GM12892 (cell line): ENCODE results near the gene RND3.

Source experiments
- DNase-seq: peaks from one replicate; pipeline ENCODE4 v3.0.0; 2011; ENCODE audit not compliant: insufficient read length
- FAIRE-seq: peaks from 2 replicates; lab custom pipeline; 2011; peaks lifted over from hg19 to GRCh38; lab: Jason Lieb, UNC
- POLR2A ChIP-seq: IDR thresholded peaks from 2 replicates; pipeline ENCODE4 v1.6.1; 2011; ENCODE audit warnings: low read depth, low read length, control low read depth
- POLR2AphosphoS5 ChIP-seq: IDR thresholded peaks from 2 replicates; pipeline ENCODE4 v1.6.1; 2011; ENCODE audit warnings: low read depth, low read length, control low read depth
- TAF1 ChIP-seq: IDR thresholded peaks from 2 replicates; pipeline ENCODE4 v1.6.1; 2011; ENCODE audit warnings: low read depth, mild to moderate bottlenecking, control low read depth, low read length, borderline replicate concordance

Gene RND3

DNA sequence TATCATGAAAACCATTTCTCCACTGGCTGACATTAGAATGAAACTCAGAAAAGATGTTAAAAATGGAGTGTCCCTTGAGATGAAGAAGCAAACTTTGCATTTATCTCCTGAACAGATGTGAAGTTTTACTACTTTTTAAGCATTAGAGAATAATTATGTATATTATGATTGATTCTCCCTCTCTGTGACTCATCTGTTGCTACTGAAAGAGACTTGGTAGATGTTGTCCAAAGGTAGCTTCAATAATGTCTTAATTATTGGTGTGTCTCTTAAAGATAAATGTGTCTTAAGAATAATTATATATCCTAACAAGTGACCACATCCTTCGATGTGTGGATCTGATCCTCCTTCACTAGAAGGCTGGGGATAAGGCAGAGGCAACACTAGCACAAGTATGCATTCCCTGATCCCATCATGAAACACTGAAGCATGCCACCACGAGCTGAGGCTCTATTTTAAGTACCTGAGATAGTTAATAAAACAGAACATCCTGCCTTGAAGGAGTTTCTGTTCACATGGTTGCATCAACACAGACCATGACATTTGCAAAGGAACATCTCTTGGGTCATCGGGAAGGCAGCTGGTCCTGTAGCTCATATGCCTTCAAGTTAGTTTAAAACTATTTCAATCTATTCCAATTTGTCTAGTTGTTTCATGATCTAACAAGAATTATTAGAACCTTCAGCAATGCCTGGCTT is 15.5 kb downstream of the RND3 start:
- DNase-seq (no peak), FAIRE-seq (no peak)
- no peak for TF ChIP-seq POLR2AphosphoS5
- TF ChIP-seq TAF1, result no peak
- no peak for TF ChIP-seq POLR2A

DNA sequence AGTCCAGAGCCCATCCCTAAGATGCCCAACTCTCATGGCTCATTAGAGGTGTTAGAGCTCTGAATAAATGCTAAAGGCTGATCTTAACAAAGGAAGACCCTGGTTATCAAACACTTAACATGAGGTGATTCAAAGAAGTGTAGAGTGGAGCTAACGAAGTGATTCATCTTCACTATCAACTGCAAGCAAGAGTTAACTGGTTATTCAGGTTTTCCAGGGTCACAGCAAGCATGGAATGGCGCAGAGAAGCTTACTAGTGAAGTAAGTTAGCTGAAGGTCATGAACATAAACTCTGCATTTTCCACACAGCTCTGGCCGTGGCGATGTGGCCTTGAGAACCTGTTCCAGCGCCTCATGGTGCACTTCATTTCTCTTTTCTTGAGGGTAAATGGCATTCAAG is 17.0 kb downstream of the RND3 start:
- no peak for DNase-seq
- no peak for FAIRE-seq
- no peak for TF ChIP-seq TAF1

DNA sequence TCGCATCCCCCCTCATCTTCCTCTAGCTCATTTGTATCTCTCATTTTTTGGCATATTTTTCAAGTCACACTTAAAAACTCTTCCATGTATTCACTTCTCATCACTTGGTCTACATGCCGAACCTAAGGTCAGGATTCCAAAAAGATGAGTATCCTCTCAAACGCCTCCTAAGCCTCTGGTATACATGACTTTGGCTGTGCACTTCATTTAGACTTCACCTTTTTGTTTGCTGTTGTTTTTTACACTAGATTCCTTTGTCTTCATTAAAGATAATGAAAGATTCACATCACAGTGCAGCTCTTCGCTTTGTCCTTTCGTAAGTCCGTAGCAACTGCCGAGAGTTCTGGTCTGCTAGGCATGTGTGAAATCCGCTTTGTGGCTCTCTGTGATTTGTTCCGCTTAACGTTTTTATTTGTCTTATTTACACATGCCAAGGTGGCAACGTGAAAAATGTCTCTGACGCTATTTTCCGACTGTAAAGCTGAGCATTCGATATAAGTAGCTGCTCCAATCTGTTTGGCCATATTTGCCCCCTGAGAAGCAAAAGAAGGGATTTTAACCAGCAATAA is 17.7 kb downstream of the RND3 start:
- TF ChIP-seq POLR2AphosphoS5, result no peak
- TF ChIP-seq POLR2A, result no peak
- no peak for TF ChIP-seq TAF1
- FAIRE-seq, result no peak
- DNase-seq, result no peak

DNA sequence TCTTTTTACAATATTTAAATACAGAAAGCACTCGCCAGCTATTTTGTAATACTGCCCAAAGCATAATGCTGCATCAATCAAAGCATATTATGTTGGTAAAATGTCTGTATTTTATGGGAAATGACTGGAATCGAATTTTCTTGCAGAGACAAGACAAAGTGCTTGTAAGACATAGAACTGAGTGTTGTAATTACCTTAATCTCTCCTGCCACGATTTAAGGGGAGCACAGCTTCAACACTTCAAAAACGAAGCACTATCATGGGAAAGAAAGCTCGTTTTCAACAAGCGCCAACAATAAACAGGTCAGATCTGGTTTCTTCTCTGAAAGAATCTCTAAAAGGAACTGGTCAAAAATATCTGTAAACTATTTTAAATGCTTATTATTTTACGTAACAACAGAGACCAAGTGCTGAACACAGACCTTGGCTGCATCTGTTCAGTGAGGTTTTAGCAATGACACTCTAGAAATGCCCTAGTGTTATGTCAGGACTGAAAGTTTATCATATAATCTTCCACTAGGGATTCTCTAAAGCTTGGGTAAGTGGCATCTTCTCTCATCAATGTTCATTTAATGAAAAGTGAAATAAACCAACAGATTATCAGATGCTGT is 19.0 kb downstream of the RND3 start:
- FAIRE-seq, result no peak
- TF ChIP-seq POLR2A (no peak), TAF1 (no peak), POLR2AphosphoS5 (no peak)
- DNase-seq, result no peak

DNA sequence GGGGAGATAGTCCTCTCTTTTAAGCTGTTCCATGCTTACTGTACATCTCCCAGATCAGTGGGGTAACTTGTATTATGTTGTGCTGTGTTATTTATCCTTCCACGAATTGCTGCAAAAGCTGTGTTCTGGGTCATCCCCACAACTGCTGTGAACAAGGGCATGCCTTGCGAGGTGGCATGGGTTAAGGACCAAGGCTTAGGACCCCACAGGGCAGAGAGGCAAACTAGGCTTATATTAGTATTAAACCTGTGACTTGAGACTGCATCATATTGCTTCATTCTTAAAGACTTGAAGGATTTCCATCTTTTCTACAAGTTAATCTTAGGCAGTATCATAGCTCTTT is 19.9 kb downstream of the RND3 start:
- TF ChIP-seq POLR2AphosphoS5 (no peak), POLR2A (no peak), TAF1 (no peak)
- DNase-seq (no peak), FAIRE-seq (no peak)

DNA sequence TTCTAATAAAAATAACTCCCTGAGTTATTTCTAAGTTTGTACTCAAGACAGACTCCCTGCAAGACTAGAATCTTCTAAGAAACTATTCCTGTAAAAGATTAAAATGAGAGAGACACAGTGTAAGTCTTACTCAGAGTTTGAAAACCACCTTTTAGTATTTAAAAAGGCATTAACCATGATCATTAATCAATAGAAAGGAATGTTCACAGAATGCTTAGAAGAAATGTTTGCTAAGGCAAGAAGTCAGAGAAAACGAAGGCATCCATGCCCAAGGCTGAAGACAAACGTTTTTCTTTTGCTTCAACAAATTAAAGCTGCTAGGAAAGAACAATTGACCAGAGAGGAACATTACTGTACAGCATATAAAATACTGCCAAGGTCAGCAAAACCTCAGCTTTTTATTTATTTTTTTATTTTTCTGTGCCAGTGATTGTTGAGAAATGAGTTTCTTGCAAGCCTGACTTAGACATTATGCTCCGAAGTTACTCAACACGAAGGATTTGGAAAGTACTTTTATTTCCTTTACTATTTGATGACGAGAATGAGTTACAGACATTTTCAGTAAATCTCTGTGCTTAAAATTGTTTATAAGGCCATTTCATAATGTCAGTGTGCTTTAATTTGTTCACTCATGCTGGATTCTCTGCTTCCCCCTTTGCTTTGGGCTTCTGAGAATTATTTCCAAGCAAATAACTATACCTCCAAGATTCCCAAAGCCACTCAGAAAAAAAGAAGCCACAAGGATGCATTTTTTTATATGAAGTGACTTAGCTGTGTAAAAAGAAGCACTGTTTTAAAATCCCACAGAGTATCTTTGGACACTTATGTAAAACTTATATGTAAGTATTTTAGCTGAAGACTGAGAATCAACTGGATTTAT is 20.5 kb downstream of the RND3 start:
- FAIRE-seq, result no peak
- no peak for DNase-seq
- TF ChIP-seq TAF1 (no peak), POLR2A (no peak), POLR2AphosphoS5 (no peak)

DNA sequence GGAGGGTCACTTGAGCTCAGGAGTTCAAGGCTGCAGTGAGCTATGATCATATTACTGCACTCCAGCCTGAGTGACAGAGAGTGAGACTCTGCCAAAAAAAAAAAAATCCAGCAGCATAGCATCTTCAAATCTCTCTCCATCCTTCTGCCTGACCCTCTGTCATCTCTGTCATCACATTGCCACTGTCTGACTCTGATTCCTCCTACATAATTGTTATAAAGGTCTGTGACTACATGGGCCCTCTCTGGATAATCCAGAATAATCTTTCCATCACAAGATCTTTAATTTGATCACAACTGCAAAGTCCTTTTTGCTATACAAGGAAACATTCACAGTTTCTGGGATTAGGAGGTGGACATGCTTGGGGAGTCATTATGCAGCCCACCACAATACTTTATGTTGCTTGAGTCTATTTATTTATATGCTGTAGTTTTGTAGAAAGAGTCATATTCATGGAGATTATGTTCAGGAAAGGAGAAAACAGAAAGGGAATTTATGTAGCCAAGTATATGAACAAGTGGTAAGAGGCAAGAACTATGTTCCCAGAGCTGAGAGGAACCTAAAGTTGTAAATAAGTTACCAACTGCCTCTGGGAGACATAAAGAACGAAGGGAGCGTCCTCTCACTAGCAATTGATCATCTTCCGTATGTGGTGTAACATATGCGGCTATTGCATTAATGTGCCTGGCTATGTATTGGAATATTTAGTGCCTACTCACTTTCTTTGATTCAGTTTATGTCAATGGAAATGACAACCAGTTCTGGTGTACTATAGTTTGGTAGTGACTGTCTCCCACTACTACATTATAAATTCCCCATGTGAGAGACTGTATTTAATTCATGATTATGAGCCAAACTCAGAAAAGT is 21.5 kb downstream of the RND3 start:
- DNase-seq (no peak), FAIRE-seq (no peak)
- no peak for TF ChIP-seq TAF1
- no peak for TF ChIP-seq POLR2A
- TF ChIP-seq POLR2AphosphoS5, result no peak

DNA sequence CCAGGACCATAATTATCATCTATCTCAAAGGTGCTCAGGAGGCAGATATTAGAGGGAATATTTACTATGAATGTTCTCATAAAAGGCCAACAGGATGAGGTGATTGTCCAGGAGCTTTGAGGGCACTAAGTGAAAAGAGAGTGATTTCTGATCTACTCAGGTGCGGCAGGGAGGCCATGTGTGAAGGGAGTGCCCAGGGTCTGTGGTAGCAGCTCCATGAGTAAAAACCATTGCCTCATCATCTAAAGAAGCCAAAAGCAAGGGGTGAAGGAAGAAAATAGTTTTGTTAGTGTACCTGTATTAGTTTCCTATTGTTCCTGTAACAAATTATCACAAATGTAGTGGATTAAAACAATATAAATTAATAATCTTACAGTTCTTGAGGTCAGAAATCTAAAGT is 22.5 kb downstream of the RND3 start:
- TF ChIP-seq TAF1 (no peak), POLR2AphosphoS5 (no peak), POLR2A (no peak)
- no peak for FAIRE-seq

DNA sequence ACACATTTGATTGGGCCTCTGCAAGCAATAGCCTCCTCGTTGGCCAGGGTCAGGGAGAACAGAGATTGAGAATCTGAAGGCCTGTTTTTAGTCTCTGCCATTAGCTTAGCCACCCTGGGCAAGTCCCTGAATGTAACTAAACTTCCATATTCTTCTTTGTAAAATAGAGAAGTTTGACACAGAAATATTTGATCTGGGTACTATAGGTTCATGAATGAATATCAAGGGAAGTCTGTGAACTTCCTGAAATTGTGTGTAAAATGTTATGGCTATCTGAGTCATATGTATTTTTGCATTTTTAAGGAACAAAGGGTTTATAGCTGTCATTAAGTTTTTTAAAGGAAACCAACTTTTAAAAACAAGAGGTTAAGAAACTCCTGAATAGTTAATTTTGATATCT is 23.2 kb downstream of the RND3 start:
- TF ChIP-seq POLR2AphosphoS5, result no peak
- no peak for TF ChIP-seq TAF1
- no peak for TF ChIP-seq POLR2A
- FAIRE-seq (no peak), DNase-seq (no peak)

More for the DNA sequence above, 22.5 kb downstream of the RND3 start:
- DNase-seq, result no peak

DNA sequence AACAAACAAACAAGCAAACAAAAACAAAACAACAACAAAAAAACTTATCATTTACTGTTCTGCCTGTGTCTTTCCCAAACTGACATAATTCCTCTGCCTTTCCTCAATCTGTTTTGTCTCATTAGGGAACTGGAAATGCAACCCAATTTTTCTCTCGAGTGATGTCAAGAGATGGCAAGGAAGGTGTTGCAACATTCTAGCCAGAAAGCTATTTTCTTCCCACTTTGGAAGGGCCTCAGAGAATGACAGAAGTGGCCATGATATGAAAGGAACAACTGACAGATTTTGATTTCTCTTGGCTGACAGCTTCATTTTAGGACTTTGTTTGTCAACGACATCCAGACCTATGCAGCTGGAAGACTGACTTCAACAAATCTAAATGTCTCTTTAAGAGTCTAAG is 24.7 kb downstream of the RND3 start:
- DNase-seq, result no peak
- TF ChIP-seq POLR2AphosphoS5, result no peak
- no peak for TF ChIP-seq POLR2A
- no peak for TF ChIP-seq TAF1
- no peak for FAIRE-seq

DNA sequence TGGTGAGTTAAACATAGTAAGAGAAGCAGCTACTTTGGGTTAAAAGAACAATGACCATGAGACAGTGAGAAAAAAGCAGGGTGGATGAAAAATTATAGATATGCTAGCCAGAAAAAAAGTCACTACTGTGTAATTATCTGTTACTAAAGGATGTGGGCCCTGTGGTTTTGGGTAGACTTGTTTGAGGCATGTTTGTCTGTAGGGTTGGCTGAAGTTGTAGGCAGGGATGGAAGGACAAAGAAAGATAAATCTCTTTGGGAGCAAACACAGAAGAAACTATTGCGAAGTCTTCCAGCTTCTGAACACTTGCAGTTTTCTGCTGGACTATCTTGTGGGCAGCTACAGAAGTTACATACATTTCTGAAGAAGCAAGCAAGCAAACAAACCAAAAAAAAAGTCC is 28.2 kb downstream of the RND3 start:
- FAIRE-seq (no peak), DNase-seq (no peak)
- TF ChIP-seq POLR2A (no peak), POLR2AphosphoS5 (no peak), TAF1 (no peak)
